ENCODE results near the gene SEC24D. TPM values are rescaled to one million over a fixed set of nuclear protein-coding genes. Genes with fewer than 3 reads are reported as not detected.
A peak's percentile ranks its signal among the peaks of the same experiment; 100 is the strongest.
"Not testable (repeated sequence)": the region's sequence is repeated elsewhere in the genome, so short reads cannot be mapped to it uniquely, and the experiment has no call there.

The SEC24D gene
- total RNA-seq, 1 donor from 2014 or later: 64.9 TPM

DNA sequence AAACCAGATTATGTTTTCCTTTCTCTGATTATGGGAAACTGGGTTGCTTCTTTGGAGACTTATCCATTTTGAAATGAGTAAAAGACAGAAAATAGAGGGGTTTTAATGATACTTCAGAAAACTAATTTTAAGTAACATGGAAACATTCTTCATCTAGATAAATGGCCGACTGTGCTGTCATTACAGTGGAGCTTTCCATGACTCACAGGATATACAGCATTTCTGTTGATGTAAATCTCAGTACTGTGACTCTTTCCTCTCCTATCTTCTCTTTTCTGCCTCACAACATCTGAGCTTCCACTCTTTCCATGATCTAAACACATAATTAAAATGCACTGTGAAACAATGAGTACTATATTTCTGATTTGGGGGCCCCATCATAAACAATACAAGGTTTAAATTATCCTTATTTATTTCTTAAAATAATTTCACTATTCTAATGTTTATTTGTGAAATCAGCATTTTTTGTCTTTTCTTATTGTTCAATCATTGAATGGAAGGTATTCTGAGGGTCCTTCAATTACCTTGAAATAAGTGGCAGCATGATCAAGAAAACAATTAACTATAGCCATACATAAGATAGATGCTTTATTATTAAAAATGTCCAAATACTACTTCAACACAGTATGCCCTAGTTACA lies 19.3 kb downstream of the SEC24D start:
- ATAC-seq: no peak
- intact Hi-C loops (cut with DNase I): loop anchor here (5.0 kb wide), 1 partner anchor 454 kb away; no protein-coding TSS in a partner anchor
- no peak for DNase-seq (ENCODE audit: low spot score)

- no peak for ATAC-seq
- DNase-seq (ENCODE audit: low spot score): no peak
- intact Hi-C loops (cut with DNase I): loop anchor here (5.0 kb wide), 1 partner anchor 453 kb away; no protein-coding TSS in a partner anchor
These were observed 21.0 kb downstream of the SEC24D start for GRCh38 chr4:118814891-118815290.

- ATAC-seq (no peak), DNase-seq (ENCODE audit: low spot score) (no peak)
- intact Hi-C loops (cut with DNase I): no loop called here
These were observed 21.9 kb downstream of the SEC24D start for GRCh38 chr4:118814058-118814457.

- no peak for DNase-seq (ENCODE audit: low spot score)
- ATAC-seq: no peak
- intact Hi-C loops (cut with DNase I): no loop called here
These were observed 22.4 kb downstream of the SEC24D start for GRCh38 chr4:118813561-118813960.

DNA sequence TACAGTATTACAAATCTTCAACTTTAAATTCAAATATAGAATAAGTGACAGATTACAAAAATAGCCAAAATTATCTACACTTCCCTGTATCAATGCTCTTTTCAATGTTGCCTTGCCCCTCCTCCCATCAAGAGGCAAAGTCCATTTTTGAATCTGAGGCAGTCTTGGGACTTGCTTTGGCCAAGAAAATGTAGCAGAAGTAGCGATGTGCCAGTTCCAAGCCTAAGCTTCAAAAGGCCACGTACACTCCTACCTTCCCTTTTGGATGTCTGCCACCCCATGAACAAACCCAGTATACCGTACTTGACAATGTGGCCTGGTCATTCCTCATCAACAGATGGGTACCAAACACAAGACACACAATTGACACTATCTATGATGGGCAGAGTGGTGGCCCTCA lies 24.1 kb downstream of the SEC24D start:
- intact Hi-C loops (cut with DNase I): no loop called here
- DNase-seq (ENCODE audit: low spot score) (no peak), ATAC-seq (no peak)

GRCh38 chr4:118810991-118811764 lies 24.7 kb downstream of the SEC24D start:
- intact Hi-C loops (cut with DNase I): no loop called here
- DNase-seq (ENCODE audit: low spot score): no peak
- ATAC-seq: peak; percentile 91

DNA sequence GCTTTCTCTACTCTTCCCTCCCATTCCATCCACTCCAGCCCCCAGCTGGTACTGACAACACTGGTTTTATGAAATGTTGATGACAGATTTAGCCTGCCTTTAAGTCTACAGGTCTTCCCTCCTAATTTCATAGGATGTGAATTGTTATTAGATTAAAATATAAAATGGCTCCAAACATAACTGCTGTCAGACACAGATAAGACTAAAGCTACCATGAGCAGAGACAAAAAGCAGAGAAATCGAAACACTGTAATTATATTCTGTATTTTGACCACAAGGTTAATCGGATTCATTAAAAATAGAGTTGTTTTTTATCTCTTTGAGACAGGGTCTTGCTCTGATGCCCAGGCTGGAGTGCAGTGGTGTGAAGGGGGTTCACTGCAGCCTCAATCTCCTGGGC lies 28.3 kb downstream of the SEC24D start:
- ATAC-seq (no peak), DNase-seq (ENCODE audit: low spot score) (no peak)
- intact Hi-C loops (cut with DNase I): no loop called here

DNA sequence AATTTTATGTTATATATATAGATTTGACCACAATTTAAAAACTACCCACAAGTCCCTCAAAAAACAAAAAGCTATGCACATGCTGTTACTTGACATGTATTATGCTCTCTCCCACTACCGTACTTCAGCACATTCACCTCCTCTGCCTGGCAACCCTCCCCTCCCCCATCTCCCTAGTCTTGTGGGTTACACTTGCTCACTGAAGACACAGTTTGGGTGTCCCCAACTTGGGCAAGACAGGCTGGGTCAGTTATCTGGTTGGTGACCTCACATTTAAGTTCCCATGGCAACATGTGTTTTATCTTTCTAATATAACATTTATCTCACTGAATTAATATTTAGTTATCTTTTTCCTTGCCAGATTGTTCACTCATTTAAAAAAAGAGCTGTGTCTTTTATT lies 32.7 kb downstream of the SEC24D start:
- DNase-seq (ENCODE audit: low spot score): no peak
- intact Hi-C loops (cut with DNase I): no loop called here
- no peak for ATAC-seq

- no peak for DNase-seq (ENCODE audit: low spot score)
- peak; percentile 70 for ATAC-seq
- intact Hi-C loops (cut with DNase I): no loop called here
These were observed 33.9 kb downstream of the SEC24D start for GRCh38 chr4:118801895-118802575.

DNA sequence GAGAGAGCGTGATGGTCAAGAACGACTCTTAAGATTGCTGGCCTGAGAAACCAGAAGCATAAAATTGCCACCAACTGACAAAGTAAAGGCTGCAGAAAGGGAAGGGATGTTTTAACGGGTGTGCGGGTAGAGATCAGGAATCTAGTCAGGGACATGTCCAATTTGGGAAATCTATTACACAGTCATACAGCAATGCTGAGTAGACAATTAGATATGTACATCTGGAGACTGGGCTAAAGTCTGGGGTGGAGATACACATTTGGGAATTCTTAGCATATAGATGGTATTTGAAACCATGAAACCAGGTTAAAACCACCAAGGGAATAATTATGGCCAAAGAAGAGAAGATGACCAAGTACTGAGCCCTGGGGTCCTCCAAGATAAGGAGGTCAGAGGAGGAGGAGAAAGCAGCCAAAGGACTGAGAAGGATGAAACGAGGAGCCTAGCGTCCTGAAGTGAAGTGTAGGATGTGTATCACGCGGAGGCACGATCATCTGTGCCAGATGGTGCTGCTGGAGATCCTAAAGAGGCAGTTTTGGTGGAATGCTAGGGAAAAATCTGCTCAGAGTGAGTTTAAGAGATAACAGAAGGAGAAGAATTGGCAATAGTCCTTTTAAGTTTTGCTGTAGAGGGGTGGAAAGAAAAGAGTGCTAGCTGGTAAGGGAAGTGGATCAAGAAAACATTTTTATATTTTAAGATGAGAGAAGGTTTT lies 36.5 kb downstream of the SEC24D start:
- DNase-seq (ENCODE audit: low spot score) (no peak), ATAC-seq (no peak)
- intact Hi-C loops (cut with DNase I): no loop called here

- intact Hi-C loops (cut with DNase I): no loop called here
- ATAC-seq: no peak
- no peak for DNase-seq (ENCODE audit: low spot score)
These were observed 37.3 kb downstream of the SEC24D start for GRCh38 chr4:118798658-118799057.

DNA sequence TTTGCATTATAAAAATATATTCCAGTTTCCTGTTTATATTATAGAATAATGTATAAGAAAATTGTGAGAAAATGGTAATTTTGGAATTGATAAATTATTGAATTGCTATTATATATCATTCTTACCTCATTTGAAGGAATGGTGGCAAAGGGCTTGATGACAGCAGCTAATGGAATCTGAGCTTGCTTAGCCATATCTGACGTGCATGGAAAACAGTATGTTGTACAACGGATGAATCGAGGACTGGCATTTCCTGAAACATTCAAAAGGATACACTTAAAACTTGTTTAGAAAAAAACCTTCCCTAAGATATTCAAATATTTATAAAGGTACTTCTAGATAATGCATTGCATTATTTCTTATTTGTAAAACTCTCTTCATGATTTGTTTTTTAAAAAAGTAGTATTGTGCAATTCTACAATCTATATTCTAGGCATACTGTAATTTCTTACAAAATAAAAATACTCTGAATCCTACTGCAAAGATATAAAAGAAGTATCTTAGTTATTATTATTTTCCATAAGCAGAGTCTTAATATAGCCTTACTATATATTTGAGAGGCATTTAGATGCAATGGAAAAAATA lies 38.3 kb downstream of the SEC24D start:
- DNase-seq (ENCODE audit: low spot score) (no peak), ATAC-seq (no peak)
- intact Hi-C loops (cut with DNase I): no loop called here

DNA sequence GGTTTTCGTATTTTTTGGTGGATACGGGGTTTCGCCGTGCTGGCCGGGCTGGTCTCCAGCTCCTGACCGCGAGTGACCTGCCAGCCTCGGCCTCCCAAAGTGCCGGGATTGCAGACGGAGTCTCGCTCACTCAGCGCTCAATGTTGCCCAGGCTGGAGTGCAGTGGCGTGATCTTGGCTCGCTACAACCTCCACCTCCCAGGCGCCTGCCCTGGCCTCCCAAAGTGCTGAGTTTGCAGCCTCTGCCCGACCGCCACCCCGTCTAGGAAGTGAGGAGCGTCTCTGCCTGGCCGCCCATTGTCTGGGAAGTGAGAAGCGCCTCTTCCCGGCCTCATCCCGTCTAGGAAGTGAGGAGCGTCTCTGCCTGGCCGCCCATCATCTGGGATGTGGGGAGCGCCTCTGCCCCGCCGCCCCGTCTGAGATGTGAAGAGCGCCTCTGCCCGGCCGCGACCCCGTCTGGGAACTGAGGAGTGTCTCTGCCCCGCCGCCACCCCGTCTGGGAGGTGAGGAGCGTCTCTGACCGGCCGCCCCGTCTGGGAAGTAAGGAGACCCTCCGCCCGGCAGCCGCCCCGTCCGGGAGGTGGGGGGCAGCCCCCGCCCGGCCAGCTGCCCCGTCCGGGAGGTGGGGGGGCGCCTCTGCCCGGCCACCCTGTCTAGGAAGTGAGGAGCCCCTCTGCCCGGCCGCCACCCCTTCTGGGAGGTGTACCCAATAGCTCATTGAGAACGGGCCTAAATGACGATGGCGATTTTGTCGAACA lies 44.1 kb downstream of the SEC24D start:
- intact Hi-C loops (cut with DNase I); ATAC-seq; DNase-seq (ENCODE audit: low spot score): not testable (repeated sequence)

- intact Hi-C loops (cut with DNase I): no loop called here
- ATAC-seq: peak; percentile 75
- DNase-seq (ENCODE audit: low spot score): no peak
These were observed 45.4 kb downstream of the SEC24D start for GRCh38 chr4:118790544-118790943.

DNA sequence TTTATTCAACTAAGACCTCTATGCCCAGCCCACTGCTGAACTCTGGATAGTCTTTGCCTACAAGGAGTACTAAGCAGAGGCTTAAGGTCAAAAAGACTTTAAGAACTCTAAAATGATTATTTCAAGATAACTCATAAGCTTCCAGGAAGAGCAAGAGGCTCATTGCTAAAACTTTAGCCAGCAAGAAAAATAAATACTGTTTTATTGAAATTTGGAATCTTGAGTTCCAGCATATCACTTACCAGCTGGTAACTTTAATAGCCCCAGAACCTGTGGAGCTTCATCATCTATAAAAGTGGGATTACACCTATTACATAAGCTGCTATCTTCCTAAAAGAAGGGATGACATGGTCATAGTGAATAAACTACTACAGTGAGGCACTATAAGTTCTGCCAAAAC lies 47.0 kb downstream of the SEC24D start:
- intact Hi-C loops (cut with DNase I): no loop called here
- ATAC-seq (no peak), DNase-seq (ENCODE audit: low spot score) (no peak)

DNA sequence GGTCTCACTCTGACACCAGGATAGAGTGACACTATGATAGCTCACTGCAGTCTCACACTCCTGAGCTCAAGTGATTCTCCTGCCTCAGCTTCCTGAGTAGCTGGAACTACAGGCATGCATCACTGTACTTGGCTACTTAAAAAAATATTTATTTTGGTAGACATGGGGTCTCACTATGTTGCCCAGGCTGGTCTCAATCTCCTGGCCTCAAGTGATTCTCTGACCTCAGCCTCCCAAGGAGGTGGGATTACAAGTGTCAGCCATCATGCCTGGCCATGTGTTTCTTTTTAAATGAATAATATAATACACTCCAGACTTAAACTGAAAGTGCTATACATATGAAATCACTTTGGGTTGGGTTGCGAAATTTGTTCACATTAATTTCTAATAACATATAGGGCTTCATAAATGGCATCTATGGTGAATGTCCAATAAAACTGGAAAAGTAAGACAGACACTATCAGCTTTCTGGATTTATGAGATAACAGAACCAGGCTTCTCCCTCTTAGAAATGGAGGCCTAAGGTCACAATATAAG lies 48.0 kb downstream of the SEC24D start:
- DNase-seq (ENCODE audit: low spot score) (no peak), ATAC-seq (no peak)
- intact Hi-C loops (cut with DNase I): no loop called here

DNA sequence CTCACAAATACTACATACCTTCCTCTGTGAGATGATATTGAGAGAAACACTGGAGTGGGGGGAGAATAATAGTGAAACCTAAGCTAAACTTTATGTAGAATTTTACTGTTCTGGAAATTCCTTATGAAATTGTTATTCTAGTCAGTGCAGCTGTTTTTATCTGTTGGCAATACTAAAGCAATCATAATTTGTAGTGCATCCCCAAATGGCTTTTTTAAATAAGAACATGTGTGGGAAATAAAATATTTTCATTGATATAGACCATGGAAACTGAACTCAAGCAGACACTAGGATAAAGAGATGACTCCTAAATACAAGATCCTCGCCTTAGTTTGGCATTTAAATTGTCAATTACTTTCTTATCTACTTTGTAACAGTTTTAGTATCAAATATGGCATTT lies 51.1 kb downstream of the SEC24D start:
- DNase-seq (ENCODE audit: low spot score): no peak
- intact Hi-C loops (cut with DNase I): no loop called here
- no peak for ATAC-seq

DNA sequence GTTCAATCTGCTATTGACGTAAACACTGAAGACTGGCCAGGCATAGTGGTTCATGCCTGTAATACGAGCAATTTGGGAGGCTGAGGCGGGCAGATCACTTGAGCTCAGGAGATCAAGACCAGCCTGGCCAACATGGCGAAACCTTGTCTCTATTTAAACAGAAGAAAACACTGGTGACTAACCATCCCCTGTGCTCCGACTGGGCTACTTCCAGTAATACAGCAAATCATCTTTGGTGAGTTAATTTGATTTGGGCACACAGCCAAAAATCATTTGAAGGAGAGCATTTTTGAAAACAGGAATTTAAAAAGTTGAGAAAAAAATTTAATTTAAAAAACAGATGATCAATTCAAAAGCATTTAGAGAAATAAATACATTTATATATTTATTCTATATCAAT lies 52.0 kb downstream of the SEC24D start:
- intact Hi-C loops (cut with DNase I): no loop called here
- no peak for DNase-seq (ENCODE audit: low spot score)
- peak; percentile 71 for ATAC-seq
